CD4-positive, CD25-positive, alpha-beta regulatory T cell (primary cell): ENCODE measurements around the gene COL4A1. TPM values are rescaled to one million over a fixed set of nuclear protein-coding genes. Genes with fewer than 3 reads are reported as not detected.

Experiments used
- ATAC-seq, 2 donors: fragments of 150-1000 bp; cut with Tn5 transposase; one replicate each; pipeline ENCODE4 v1.10.0; 2021; ENCODE audit warnings: low read depth in 2 of 2, moderate number of reproducible peaks in 2 of 2, moderate library complexity in 1 of 2
- DNase-seq, 3 donors: peaks; one replicate each; pipeline versions ENCODE4 v3.0.0 to v3.0.0-alpha.2; 2012 to 2022; ENCODE audit warnings: mixed read lengths in 1 of 3
- H3K27ac ChIP-seq: one replicate; pipeline ENCODE4 v1.7.0; 2013; ENCODE audit warnings: mild to moderate bottlenecking, low read length; ENCODE audit not compliant: insufficient read depth, poor library complexity, severe bottlenecking
- H3K27me3 ChIP-seq: one replicate; pipeline ENCODE4 v1.7.0; 2013; ENCODE audit warnings: low read length; ENCODE audit not compliant: control insufficient read depth, insufficient read depth
- H3K36me3 ChIP-seq: one replicate; pipeline ENCODE4 v1.7.0; 2013; ENCODE audit warnings: mild to moderate bottlenecking, low read length, moderate library complexity; ENCODE audit not compliant: control insufficient read depth, insufficient read depth
- H3K4me1 ChIP-seq: 2 replicates; pipeline ENCODE4 v1.7.0; 2013; ENCODE audit warnings: mild to moderate bottlenecking, low read length; ENCODE audit not compliant: insufficient read depth, control insufficient read depth, poor library complexity, severe bottlenecking
- H3K4me3 ChIP-seq: one replicate; pipeline ENCODE4 v1.7.0; 2013; ENCODE audit warnings: low read depth, mild to moderate bottlenecking, low read length, moderate library complexity
- H3K9me3 ChIP-seq, 2 experiments: 1 replicate in 1 of 2; 2 replicates in 1 of 2; pipeline ENCODE4 v1.7.0; 2013; ENCODE audit warnings: low read length in 2 of 2, mild to moderate bottlenecking in 1 of 2, moderate library complexity in 1 of 2; ENCODE audit not compliant: control insufficient read depth in 2 of 2
- H3K27ac Mint-ChIP-seq, 3 donors: one replicate each; pipeline ENCODE4 v1.8.0; 2020 to 2022; ENCODE audit warnings: mild to moderate bottlenecking in 3 of 3, mixed read lengths in 3 of 3, moderate library complexity in 2 of 3
- H3K27me3 Mint-ChIP-seq: one replicate; pipeline ENCODE4 v1.8.0; 2022; ENCODE audit warnings: mild to moderate bottlenecking, mixed read lengths
- H3K36me3 Mint-ChIP-seq: one replicate; pipeline ENCODE4 v1.8.0; 2020; ENCODE audit warnings: mixed read lengths
- H3K4me1 Mint-ChIP-seq, 4 donors: one replicate each; pipeline ENCODE4 v1.8.0; 2020 to 2022; ENCODE audit warnings: mixed read lengths in 4 of 4, mild to moderate bottlenecking in 1 of 4
- H3K4me3 Mint-ChIP-seq, 4 donors: one replicate each; pipeline ENCODE4 v1.8.0; 2020 to 2022; ENCODE audit warnings: mild to moderate bottlenecking in 4 of 4, mixed read lengths in 4 of 4, moderate library complexity in 3 of 4
- H3K9me3 Mint-ChIP-seq, 7 donors: one replicate each; pipeline ENCODE4 v1.8.0; 2020 to 2022; ENCODE audit warnings: mixed read lengths in 7 of 7, mild to moderate bottlenecking in 3 of 7, moderate library complexity in 2 of 7
- polyA plus RNA-seq, 4 donors: library from polyadenylated mRNA; unstranded; fragments of 300-500 nt; fragmentation: Illumina TruSeq; gene quantifications; one replicate each; pipeline ENCODE4 v1.2.3, GENCODE V29; 2021
- total RNA-seq: library from RNA; stranded (reverse); gene quantifications from one replicate; pipeline ENCODE4 v1.2.3, GENCODE V29; 2022

COL4A1 gene
- total and polyA plus RNA-seq, 5 donors from 2014 or later, result not detected

- Histone ChIP-seq H3K27ac (no peak overlapping the region), H3K4me1 (no peaks in the 10 kb centered on the region), H3K27me3 (no peaks in the 10 kb centered on the region), H3K36me3 (no peaks in the 10 kb centered on the region), H3K9me3 (no peaks in the 10 kb centered on the region), H3K4me3 (no peak overlapping the region)
- H3K9me3 Mint-ChIP-seq, result peaks cover 0 to 2% (median 0%) of the 10 kb centered on the region in 7 donors
- no peak for ATAC-seq
- no peaks in the 10 kb centered on the region for H3K4me1 Mint-ChIP-seq
- peak overlapping the region in 1 of 4 donors; percentile 87 for H3K4me3 Mint-ChIP-seq
- DNase-seq, result no peak
- H3K27me3 Mint-ChIP-seq, result peaks cover 9% of the 10 kb centered on the region
- no peak overlapping the region for H3K27ac Mint-ChIP-seq
- H3K36me3 Mint-ChIP-seq, result no peaks in the 10 kb centered on the region
Measured at GRCh38 chr13:110225609-110226574, 81.1 kb downstream of the COL4A1 start.

GRCh38 chr13:110225003-110225402, 82.0 kb downstream of the COL4A1 start:
- Histone ChIP-seq H3K27me3 (no peaks in the 10 kb centered on the region), H3K27ac (no peak overlapping the region), H3K4me1 (no peaks in the 10 kb centered on the region), H3K4me3 (no peak overlapping the region), H3K9me3 (no peaks in the 10 kb centered on the region), H3K36me3 (no peaks in the 10 kb centered on the region)
- Mint-ChIP-seq H3K4me3 (no peak overlapping the region), H3K27me3 (peaks cover 9% of the 10 kb centered on the region), H3K9me3 (no peaks in the 10 kb centered on the region), H3K36me3 (no peaks in the 10 kb centered on the region), H3K27ac (no peak overlapping the region), H3K4me1 (no peaks in the 10 kb centered on the region)
- DNase-seq (no peak), ATAC-seq (no peak)

- H3K9me3 ChIP-seq, result no peaks in the 10 kb centered on the region
- Mint-ChIP-seq H3K4me1 (no peaks in the 10 kb centered on the region), H3K27me3 (peaks cover 9% of the 10 kb centered on the region), H3K4me3 (no peak overlapping the region), H3K36me3 (no peaks in the 10 kb centered on the region), H3K9me3 (no peaks in the 10 kb centered on the region), H3K27ac (no peak overlapping the region)
- H3K36me3 ChIP-seq, result no peaks in the 10 kb centered on the region
- DNase-seq (no peak), ATAC-seq (no peak)
- no peaks in the 10 kb centered on the region for H3K4me1 ChIP-seq
- no peak overlapping the region for H3K27ac ChIP-seq
- H3K4me3 ChIP-seq, result no peak overlapping the region
- H3K27me3 ChIP-seq, result no peaks in the 10 kb centered on the region
Measured at GRCh38 chr13:110224519-110224918, 82.4 kb downstream of the COL4A1 start.

GRCh38 chr13:110221406-110222117, 85.4 kb downstream of the COL4A1 start:
- no peak overlapping the region for H3K4me3 Mint-ChIP-seq
- DNase-seq, result no peak
- Histone ChIP-seq H3K9me3 (no peaks in the 10 kb centered on the region), H3K36me3 (no peaks in the 10 kb centered on the region), H3K4me3 (no peak overlapping the region), H3K4me1 (no peaks in the 10 kb centered on the region), H3K27me3 (no peaks in the 10 kb centered on the region), H3K27ac (no peak overlapping the region)
- peaks cover 14% of the 10 kb centered on the region for H3K27me3 Mint-ChIP-seq
- H3K9me3 Mint-ChIP-seq, result no peaks in the 10 kb centered on the region
- H3K36me3 Mint-ChIP-seq, result no peaks in the 10 kb centered on the region
- ATAC-seq, result no peak
- H3K4me1 Mint-ChIP-seq, result no peaks in the 10 kb centered on the region
- H3K27ac Mint-ChIP-seq, result no peak overlapping the region

GRCh38 chr13:110220471-110220870, 86.5 kb downstream of the COL4A1 start:
- no peaks in the 10 kb centered on the region for H3K9me3 ChIP-seq
- Mint-ChIP-seq H3K27ac (no peak overlapping the region), H3K4me1 (no peaks in the 10 kb centered on the region), H3K4me3 (no peak overlapping the region), H3K9me3 (no peaks in the 10 kb centered on the region), H3K27me3 (peaks cover 14% of the 10 kb centered on the region), H3K36me3 (no peaks in the 10 kb centered on the region)
- no peak overlapping the region for H3K4me3 ChIP-seq
- DNase-seq, result no peak
- no peaks in the 10 kb centered on the region for H3K36me3 ChIP-seq
- H3K4me1 ChIP-seq, result no peaks in the 10 kb centered on the region
- H3K27me3 ChIP-seq, result no peaks in the 10 kb centered on the region
- ATAC-seq, result no peak
- H3K27ac ChIP-seq, result no peak overlapping the region

GRCh38 chr13:110218581-110219201, 88.3 kb downstream of the COL4A1 start:
- Mint-ChIP-seq H3K4me1 (no peaks in the 10 kb centered on the region), H3K27me3 (peaks cover 14% of the 10 kb centered on the region), H3K9me3 (no peaks in the 10 kb centered on the region), H3K4me3 (no peak overlapping the region), H3K36me3 (no peaks in the 10 kb centered on the region), H3K27ac (no peak overlapping the region)
- no peak overlapping the region for H3K27ac ChIP-seq
- H3K27me3 ChIP-seq, result no peaks in the 10 kb centered on the region
- DNase-seq (no peak), ATAC-seq (no peak)
- no peaks in the 10 kb centered on the region for H3K36me3 ChIP-seq
- no peaks in the 10 kb centered on the region for H3K9me3 ChIP-seq
- H3K4me3 ChIP-seq, result no peak overlapping the region
- H3K4me1 ChIP-seq, result no peaks in the 10 kb centered on the region

GRCh38 chr13:110217811-110218210, 89.1 kb downstream of the COL4A1 start:
- Mint-ChIP-seq H3K9me3 (no peaks in the 10 kb centered on the region), H3K36me3 (no peaks in the 10 kb centered on the region), H3K4me1 (no peaks in the 10 kb centered on the region), H3K27ac (no peak overlapping the region), H3K4me3 (no peak overlapping the region), H3K27me3 (peaks cover 9% of the 10 kb centered on the region)
- H3K4me1 ChIP-seq, result no peaks in the 10 kb centered on the region
- H3K4me3 ChIP-seq, result no peak overlapping the region
- no peaks in the 10 kb centered on the region for H3K27me3 ChIP-seq
- DNase-seq, result no peak
- no peaks in the 10 kb centered on the region for H3K36me3 ChIP-seq
- ATAC-seq, result no peak
- no peaks in the 10 kb centered on the region for H3K9me3 ChIP-seq
- no peak overlapping the region for H3K27ac ChIP-seq
